ENCODE results near the gene TBC1D2B.

The TBC1D2B gene

DNA sequence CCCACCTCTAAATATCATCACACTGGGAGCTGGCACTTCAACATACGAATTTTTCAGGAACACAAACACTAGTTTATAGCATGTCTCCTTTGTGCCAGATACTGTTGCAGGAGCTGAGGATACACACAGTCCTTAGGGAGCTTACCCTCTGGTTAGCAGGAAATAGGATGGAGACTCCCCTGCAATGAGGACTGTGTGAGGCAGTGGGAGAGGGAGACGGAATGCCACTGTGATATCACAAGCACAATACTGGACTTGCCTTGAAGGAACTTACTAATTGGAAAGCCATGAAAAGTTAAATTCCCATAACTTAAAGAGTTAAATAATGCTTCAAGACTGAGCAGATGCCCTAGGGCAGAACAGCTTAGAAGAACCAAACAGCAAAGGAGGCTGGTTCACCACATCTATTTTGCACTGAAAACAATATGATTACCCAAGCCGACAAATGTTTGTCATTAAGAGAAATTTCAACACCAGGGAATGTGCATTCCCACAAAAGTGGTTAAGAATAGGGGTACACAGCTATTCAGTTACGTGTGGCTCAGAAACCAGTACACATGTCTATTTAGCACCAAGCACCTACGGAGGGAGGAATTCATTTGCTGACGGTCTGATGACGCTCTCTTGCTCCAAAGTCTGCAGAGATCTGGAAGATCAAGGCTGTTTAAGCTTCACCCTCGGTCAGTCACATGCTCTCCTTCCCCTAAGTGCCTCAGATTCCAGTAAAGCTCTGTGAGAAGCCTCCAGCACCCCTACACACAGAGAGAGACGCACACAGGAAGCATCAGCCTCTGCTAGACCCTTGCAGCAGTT lies 5.2 kb downstream of the TBC1D2B start:
- DNase-seq (ENCODE audit: low read depth in 2 of 2): no peak

DNA sequence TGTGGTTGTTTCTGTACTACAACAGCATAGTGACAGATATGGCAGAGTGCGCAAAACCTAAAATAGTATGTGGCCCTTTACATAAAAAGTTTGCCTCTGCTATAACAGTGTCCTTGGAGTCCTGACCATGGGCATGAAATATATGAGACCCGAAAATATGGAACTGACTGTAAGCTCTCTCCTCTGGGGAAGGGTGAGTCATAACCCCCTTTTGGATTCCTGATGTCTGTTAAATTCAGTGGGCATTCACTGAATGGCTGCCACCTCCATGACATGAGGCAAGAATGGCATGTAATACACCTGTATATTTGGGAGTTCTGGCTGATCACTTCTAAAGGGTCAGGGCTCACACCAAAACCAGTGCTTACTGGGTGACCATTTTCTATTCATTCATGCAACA lies 6.1 kb downstream of the TBC1D2B start:
- no peak for DNase-seq (ENCODE audit: low read depth in 2 of 2)

DNA sequence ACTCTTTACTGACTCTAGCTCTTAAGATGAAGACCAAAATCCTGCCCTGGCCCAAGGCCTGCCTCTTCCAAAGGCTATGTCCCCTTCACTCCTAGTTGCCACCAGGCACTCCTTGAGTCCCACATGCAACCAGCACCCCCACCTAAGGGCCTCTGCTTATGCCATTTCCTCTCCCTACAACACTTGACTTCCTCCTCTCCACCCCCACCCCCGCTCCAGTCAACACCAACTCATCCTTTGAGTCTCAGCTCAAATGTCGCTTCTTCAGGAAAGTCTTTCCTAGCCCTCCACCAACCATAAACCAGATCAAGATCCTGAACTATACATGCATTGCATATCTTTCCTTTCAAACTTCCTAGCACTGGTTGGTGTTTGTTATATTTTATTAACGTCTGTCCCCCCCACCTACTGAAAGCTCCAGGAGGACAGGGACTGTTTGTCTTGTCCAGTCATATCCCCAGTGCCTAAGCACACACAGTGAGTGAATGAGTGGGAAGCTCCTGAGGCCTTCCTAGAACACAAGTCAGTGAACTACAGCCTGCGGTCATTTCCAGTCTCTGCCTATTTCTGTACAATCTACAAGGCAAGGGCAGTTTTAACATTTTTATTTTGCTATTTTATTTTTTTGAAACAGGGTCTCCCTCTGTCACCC lies 7.3 kb downstream of the TBC1D2B start:
- DNase-seq (ENCODE audit: low read depth in 2 of 2): no peak

DNA sequence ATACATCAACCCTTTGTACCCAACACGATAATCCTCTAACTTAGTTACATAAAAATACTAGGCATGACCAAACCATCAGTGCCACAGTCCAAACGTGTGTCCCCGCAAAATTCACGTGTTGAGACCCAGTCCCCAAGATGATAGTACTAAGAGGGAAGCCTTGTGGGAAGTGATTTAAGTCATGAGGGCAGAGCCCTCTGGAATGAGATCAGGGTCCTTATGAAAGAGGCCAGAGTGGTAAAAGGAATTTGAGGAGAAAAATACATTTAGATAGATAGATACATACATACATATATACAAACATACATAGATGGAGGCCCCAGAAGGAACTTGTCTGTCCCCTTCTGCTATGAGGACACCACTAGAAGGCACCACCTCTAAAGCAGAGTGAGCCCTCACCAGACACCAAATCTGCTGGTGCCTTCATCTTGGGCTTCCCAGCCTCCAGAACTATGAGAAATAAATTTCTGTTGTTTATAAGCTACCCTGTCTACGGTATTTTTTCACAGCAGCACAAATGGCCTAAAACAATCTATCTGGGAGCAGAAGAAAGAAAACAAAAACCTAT lies 8.0 kb downstream of the TBC1D2B start:
- DNase-seq (ENCODE audit: low read depth in 2 of 2): no peak

DNA sequence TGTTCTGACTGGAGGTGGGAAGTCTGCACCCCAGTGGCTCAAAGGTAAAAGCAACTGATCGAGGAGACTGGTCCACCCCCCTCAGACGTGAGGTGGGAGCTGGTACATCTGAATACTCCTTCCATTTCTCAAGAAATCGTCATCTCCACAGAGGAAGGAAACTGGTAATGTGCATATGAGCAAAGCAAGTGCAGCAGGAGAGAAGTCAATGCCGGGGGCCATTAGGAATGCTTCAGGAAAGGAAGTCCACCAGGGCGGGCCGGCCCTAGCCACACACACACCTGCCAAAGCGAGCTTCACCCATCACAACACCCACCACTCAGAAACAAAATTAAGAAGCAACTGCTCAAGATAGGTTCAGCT lies 8.5 kb downstream of the TBC1D2B start:
- DNase-seq (ENCODE audit: low read depth in 2 of 2): no peak

DNA sequence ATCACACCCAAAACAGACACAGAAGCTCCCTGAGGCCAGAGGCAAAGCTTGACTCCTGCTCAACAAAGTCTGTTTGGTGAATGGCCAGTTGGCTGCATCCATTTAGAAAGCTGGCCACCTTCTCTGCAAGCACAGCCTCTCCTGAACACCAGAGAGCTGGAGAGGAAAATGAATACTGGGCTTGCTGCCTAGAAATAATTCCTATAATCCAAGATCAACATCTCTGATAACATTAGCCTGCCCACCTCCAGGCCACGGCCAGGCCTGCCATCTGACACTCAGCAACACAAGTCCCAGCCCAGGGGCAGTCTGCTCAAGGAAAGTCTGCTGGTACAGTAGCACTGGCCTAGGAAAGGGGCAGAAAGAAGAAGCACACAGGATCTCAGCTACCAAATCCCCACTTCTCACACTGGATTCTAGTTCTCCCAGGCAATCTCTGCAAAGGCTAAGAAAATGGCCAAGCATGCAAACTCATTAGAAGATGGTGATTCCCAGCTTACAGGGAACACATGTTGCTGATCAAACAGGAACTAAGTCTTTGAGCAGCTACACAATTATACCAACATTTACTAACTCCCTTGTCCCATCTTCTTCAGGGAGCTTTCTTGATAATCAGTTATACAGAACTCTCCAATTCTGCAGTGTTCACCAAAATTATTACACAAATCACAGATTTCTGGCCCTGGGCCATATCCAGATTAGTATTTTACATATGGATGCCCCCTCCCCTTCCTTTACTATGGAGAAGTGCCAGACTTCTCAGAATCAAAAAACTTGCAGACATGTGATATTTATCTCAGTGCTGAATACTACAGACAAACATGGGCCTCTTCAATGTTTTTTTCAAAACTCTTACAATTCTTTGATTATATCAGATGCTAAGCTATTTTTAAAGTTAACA lies 9.9 kb downstream of the TBC1D2B start:
- DNase-seq (ENCODE audit: low read depth in 2 of 2): no peak

DNA sequence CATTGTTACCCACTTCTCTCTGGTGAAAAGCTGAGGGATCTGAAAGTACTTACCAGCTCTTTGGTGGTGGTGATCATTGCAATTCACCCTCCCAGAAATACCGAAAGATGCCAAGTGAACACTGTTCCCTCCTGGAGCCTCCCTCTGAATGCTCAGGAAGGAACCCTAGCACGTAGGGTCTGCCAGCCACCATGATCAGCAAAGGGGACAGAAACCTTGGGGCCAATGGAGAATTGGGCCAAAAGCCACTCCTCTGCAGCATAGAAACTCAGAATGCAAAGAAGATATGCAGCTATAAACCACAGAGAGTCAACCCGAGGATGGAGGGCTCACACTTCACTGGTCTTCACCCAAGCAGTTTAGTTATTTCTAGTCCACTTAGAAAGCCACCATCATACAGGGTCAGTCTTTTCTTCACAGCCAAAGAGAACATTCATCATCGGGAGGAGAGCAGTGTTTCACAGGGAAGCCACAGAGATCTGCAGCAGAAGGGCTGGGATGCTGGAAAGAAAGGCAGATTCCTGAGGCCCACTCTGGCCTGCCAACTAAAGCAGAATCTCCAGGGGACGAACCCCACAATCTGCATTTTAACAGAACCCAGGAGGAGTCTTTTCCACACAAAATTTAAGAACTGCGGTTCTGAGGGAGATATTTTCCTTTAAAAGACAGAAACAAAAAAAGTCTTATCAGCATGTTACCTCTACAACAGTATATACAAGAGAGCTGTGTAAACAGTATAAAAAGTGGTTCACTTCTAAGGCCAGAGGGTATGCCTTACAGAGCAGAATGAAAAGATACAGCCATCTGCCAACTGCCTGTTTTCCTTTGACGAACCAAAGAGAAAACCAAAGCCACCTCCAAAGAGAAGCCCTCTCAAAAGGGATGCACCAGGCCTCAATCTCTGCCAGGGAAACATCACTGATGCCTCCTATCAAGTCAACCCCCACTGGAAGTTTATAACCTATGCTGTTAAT lies 11.3 kb downstream of the TBC1D2B start:
- DNase-seq (ENCODE audit: low read depth in 2 of 2): no peak

DNA sequence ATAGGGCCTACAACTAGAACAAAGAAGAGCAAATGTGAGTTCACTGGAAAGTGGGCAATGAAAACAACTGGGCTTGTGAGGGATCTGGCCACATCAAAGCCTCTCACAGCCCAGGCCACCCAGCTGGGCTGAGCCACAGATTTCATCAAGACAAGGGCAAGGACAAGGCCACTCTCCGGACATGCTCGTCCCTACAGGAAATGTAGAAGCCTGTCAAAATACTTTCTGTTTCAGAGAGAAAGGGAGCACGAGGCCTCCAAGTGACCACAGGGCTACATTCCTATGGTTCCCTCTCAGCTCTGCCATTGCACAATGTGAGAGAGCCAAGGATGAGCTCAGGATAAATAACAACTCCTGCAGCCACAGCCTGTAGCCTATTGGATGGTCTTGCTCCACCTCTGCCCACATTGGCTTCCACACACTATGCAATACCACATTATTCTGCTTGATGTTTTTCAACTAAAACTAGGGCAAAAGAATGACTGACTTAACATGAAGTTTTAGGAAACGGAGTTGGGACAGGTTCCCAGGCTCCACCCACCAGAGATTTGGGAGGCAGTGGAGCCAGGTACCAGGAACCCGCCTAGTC lies 12.1 kb downstream of the TBC1D2B start:
- no peak for DNase-seq (ENCODE audit: low read depth in 2 of 2)

DNA sequence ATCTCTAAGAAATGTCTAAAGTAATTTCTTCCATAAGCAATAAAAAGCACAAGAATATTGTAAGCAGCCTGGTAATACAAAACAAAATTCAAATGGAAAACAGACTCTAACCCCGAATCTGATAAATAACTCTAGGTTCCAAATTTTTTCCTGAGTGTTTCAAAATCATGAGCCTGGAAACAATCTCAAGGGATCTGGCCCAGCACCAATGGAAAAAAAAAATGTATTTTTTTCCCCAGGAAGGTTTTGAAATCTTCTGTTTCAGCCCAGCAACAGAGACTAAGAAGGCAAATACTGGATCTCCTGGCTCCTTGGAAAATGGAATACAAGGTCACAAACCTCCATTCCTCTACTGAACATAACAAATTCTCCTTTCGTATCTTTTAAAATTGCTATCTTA lies 13.0 kb downstream of the TBC1D2B start:
- no peak for DNase-seq (ENCODE audit: low read depth in 2 of 2)

DNA sequence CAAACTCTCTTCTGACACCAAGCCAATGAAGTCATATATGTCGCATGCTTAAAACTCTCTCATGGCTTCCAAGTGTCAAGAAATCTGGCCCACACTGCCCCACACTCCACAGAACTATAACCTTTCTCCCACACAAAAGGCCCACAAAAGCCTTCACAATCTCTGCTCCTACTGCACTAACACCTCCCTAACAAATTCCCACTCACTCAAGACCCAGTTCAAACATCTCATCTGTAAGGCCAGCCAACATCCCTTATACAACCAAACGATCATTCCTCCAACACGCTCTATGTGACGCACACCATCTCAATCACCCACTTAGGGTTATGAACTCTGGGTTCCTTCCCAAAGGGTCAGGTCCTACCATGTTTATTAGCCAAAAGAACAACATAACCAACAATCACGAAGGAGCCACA lies 13.5 kb downstream of the TBC1D2B start:
- no peak for DNase-seq (ENCODE audit: low read depth in 2 of 2)

DNA sequence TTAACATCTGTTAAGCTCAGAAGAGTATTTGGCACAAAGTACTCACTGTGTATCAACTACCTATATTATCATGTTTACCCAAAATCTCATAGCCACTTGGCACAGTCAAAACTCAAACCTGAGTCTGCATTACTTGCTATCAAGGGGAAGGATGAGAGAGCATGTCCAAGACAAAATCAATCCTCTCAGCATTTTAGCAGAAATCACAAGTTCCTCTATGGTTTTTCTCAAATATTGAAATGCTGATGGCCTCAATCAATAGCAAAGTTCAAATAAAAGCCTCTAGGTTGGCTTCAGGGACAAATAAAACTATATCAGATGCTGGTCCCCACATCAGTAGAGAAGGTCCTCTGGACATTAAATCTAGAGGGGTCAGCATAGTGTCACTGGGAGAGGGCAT lies 14.3 kb downstream of the TBC1D2B start:
- DNase-seq (ENCODE audit: low read depth in 2 of 2): no peak

DNA sequence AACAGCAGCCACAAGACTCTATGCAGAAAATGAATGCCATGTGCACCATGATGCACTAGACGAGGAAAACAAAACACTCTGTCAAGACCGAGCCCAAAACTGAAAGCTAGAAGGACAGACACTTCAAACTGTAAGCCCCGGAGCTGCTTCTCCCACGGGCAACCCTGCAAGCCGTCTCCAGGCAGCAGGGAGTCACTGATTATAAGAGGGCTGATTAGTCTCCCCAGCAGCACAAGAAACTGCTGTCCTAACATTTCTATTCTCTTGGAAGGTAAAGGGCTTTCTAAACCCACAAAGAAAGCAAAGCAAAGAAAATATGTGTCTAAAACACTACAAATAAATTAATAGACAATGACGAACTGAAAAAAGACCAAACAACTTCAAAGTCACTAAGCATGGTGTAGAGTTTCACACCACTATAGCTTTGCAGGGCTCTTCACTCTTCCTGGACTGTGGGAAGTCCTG lies 15.5 kb downstream of the TBC1D2B start:
- no peak for DNase-seq (ENCODE audit: low read depth in 2 of 2)

DNA sequence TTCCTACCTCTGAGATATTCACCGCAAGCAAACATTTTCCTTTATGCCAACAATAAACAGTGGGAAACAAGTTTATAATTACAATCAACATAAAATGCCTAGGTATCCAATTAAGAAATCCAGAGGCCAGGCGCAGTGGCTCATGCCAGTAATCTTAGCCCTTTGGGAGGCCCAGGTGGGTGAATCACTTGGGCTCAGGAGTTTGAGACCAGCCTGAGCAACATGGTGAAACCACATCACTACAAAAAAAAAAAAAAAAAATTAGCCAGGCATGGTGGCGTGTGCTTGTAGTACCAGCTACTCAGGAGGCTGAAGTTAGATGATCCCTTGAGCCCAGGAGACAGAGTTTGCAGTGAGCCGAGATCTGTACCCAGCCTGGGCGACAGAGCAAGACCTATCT lies 17.3 kb downstream of the TBC1D2B start:
- no peak for DNase-seq (ENCODE audit: low read depth in 2 of 2)

DNA sequence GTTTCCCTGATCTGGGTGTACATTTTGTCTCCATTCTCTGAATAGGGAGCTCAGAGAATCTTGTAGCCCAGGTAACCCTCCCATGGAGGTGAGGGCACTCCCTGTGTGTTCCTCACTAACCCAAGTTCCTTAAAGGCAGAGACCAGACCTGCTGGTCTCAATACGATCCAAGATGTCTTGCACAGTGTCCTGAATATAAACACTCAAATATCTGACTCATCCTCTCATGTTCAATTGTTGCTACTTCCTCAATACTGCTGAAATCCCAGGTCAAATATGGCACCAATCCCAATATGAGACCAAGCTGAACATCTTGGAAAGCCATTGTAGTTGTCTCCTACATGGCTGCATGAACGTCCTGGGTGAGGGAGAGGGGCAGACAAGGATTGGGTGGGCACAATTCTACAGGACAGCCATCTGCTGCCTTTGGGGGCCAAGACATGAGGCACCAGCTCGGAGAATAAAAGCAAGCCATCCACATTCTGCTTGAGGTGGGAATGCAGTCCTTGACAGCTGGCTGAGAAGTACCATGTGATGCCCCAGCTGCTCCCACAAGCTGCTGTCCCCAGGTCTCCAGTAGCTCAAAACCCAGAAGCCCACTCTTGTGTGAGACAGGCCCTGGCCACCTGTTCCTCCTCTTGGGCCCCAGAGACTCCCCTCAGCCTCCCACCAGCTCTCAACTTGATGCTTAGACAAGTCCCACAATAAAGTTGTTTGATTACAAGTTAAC lies 18.2 kb downstream of the TBC1D2B start:
- no peak for DNase-seq (ENCODE audit: low read depth in 2 of 2)

DNA sequence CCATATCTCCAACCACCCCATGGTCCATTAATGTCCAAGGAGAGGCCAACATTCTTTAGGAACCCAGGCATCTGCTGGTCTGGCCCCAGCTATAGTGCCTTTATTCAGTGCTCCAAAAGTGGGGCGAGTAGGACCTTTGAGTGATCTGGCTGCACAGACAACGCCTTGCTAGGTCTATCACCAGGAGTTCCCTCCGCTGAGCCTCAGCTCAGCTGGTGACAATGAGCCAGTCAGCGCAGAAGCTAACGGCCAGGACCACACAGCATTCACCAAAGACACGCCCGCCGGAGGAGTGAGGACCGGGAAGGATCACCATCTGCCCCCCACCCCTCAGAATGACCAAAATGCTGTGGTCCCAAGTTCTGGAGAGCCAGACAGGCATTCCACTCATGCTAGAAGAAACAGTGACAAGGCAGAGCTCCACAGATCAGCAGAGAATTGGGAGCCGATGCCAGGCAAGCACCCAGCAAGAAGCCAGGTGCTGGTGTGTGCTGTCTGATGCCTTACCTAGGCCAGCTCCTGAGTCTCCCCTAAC lies 19.0 kb downstream of the TBC1D2B start:
- DNase-seq (ENCODE audit: low read depth in 2 of 2): no peak

DNA sequence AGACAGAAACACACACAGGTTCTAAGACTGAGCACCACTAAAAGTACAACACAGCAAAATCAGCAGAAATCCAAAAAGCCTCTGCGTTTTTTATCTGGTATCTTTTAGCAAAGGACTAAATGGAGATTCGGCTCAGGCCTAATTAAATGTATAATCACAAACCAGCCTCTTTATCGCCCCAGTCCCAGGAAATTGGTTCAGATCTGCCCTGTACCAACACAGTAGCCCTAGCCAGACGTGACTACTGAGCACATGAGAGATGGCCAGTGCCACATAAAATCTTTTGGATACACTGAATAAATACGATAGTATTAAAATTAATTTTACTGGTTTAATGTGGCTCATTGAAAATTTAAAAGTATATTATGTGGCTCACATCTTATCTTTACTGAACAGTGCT lies 19.7 kb downstream of the TBC1D2B start:
- DNase-seq (ENCODE audit: low read depth in 2 of 2): no peak

DNA sequence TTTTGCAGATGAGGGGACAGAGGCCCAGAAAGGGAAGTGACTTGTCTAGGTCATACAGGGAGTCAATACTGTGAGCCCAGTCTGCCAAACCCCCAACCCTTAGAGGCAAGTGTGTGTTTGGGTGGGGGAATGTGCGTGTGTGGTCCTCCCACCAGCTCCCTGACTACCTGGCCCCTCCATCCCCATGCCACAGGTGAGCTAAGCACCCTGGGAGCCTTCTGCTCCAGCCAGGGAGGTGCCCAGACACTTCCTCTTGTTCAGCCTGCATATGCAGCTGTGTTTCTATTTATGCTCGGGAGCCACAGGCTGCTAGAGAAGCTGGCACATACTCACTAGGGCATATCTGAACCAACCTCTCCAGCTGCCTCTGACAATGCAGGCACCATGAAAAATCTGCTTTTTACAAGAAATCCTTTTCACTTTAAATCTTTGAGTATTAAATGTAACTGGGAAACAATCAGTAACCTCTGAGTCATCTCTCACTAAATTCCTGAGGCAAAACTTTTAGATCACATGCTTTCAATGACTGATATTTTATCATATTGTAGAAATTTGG lies 20.7 kb downstream of the TBC1D2B start:
- no peak for DNase-seq (ENCODE audit: low read depth in 2 of 2)

DNA sequence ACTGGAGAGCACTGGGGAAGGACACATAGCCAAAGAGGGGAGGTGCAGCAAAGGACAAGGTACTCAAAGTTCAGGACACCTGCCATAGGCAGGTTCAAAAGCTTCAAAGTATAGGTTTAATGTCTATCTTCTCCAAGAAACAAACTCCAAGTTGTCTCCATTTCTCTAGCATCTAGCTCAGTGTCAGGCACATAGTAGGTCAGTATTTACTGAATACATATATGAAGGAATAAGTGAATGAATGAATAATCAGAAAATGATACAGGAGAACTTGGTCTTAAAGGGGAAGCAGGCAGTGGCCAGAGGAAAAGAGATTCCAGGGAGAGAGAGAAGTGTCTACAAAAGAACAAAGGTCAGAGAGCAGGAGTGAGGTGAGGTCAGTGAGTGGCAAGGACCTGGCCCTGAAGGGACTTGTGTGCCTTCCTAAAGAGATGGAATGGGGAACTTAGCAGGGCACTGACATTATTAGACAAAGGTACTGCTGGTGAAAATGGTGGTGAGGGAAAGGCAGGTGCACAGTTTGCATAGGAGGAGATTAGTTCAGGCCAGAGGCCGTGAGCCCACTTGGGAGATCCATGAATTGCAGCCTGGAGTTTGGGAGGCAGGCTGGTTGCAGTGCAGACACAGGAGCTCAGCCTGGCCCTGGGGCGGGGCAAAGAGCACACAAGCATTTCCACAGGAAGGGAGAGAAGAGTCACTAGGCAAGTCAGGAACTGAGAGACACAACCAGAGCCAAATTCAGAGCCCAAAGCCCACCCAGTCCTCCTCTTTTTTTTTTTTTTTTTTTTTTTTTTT lies 21.4 kb downstream of the TBC1D2B start:
- DNase-seq (ENCODE audit: low read depth in 2 of 2): no peak

Measured in stimulated activated CD4-positive, alpha-beta T cell treated with anti-CD3 and anti-CD28 coated beads, Interleukin-12 subunit alpha, Interleukin-12 subunit beta, amount 100 ng/mL, for 24 hours (primary cell).